ENCODE measurements around the gene HEATR5A. TPM values are rescaled to one million over a fixed set of nuclear protein-coding genes. Genes with fewer than 3 reads are reported as not detected.

The HEATR5A gene
- total and polyA plus RNA-seq, 2 of the 13 experiments (the other 11 are each of a cell fraction or from before 2014, with no cell fraction given), result 36.4 to 105 TPM

DNA sequence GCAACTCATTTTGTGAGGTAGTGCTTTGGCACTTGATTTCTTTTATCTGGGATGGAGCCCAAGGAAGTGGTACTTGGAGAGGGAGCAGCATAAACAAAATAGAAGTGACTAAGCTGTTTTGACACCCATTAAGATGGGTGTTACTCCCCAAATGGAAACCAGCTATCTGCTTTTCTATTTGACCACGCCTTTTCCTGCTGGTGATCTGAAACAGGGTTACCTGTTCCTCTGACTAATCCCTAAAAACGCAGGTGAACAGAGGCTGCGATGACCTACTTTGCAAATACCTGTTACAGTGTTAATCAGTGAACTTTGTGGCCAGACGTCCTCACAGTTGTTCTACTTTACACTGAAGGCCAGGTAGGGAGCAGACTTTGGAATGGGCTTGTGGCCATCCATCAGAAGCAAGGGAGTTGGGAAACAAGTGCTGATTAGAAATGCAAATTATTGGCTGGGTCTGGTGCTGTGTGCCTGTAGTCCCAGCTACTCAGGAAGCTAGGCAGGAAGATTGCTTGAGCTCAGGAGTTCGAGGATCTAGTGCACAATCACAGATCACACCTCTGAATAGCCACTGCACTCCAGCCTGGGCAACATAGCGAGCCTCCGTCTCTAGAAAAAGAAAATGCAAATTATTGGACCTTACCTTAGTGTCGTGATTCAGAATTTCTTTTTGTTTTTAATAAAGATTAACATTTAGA lies 154.5 kb downstream of the HEATR5A start (continued):
- no peak for TF ChIP-seq ZBTB14 (CRISPR knock-in tag; IDR thresholded peaks at IDR 0.05)
- no peak for TF ChIP-seq ZNF234 (CRISPR knock-in tag; conservative IDR thresholded peaks at IDR 0.05)
- TF ChIP-seq TOE1 (CRISPR knock-in tag; IDR thresholded peaks at IDR 0.05), result 0 out of 2 replicates have a peak, but pooled peaks have one; percentile 46
- peak; percentile 98 for TF ChIP-seq ZNF644 (CRISPR knock-in tag; IDR thresholded peaks at IDR 0.05; ENCODE audit: low read depth)
- no peak for TF ChIP-seq SNRNP70 (IDR thresholded peaks at IDR 0.05; ENCODE audit: low read depth, low read length)
- TF ChIP-seq ZFX (CRISPR knock-in tag; IDR thresholded peaks at IDR 0.05; ENCODE audit: low read depth), result peak; percentile 73; the same call in 1 of the 2 replicates
- TF ChIP-seq, protein P1, sequence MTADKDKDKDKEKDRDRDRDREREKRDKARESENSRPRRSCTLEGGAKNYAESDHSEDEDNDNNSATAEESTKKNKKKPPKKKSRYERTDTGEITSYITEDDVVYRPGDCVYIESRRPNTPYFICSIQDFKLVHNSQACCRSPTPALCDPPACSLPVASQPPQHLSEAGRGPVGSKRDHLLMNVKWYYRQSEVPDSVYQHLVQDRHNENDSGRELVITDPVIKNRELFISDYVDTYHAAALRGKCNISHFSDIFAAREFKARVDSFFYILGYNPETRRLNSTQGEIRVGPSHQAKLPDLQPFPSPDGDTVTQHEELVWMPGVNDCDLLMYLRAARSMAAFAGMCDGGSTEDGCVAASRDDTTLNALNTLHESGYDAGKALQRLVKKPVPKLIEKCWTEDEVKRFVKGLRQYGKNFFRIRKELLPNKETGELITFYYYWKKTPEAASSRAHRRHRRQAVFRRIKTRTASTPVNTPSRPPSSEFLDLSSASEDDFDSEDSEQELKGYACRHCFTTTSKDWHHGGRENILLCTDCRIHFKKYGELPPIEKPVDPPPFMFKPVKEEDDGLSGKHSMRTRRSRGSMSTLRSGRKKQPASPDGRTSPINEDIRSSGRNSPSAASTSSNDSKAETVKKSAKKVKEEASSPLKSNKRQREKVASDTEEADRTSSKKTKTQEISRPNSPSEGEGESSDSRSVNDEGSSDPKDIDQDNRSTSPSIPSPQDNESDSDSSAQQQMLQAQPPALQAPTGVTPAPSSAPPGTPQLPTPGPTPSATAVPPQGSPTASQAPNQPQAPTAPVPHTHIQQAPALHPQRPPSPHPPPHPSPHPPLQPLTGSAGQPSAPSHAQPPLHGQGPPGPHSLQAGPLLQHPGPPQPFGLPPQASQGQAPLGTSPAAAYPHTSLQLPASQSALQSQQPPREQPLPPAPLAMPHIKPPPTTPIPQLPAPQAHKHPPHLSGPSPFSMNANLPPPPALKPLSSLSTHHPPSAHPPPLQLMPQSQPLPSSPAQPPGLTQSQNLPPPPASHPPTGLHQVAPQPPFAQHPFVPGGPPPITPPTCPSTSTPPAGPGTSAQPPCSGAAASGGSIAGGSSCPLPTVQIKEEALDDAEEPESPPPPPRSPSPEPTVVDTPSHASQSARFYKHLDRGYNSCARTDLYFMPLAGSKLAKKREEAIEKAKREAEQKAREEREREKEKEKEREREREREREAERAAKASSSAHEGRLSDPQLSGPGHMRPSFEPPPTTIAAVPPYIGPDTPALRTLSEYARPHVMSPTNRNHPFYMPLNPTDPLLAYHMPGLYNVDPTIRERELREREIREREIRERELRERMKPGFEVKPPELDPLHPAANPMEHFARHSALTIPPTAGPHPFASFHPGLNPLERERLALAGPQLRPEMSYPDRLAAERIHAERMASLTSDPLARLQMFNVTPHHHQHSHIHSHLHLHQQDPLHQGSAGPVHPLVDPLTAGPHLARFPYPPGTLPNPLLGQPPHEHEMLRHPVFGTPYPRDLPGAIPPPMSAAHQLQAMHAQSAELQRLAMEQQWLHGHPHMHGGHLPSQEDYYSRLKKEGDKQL (CRISPR knock-in tag; IDR thresholded peaks at IDR 0.05; ENCODE audit: low read depth), result no peak
- peak; percentile 29; the same call in 1 of the 2 replicates for TF ChIP-seq ZNF335 (CRISPR knock-in tag; IDR thresholded peaks at IDR 0.05)
- TF ChIP-seq ISX (CRISPR knock-in tag; conservative IDR thresholded peaks at IDR 0.05), result no peak
- peak; percentile 44; the same call in 1 of the 2 replicates for TF ChIP-seq BRF2 (CRISPR knock-in tag; IDR thresholded peaks at IDR 0.05)
- TF ChIP-seq, protein P2, sequence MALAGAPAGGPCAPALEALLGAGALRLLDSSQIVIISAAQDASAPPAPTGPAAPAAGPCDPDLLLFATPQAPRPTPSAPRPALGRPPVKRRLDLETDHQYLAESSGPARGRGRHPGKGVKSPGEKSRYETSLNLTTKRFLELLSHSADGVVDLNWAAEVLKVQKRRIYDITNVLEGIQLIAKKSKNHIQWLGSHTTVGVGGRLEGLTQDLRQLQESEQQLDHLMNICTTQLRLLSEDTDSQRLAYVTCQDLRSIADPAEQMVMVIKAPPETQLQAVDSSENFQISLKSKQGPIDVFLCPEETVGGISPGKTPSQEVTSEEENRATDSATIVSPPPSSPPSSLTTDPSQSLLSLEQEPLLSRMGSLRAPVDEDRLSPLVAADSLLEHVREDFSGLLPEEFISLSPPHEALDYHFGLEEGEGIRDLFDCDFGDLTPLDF (CRISPR knock-in tag; IDR thresholded peaks at IDR 0.05), result no peak
- peak; percentile 31 for TF ChIP-seq TFE3 (CRISPR knock-in tag; IDR thresholded peaks at IDR 0.05)
- 0 out of 4 replicates have a peak, but pooled peaks of 1 of the 2 experiments have one; percentile 31 for TF ChIP-seq POLR2A (IDR thresholded peaks at IDR 0.05; ENCODE audit: insufficient read depth in 1 of 2, low read depth in 2 of 2, low read length in 2 of 2)
- TF ChIP-seq ELF1 (CRISPR knock-in tag; IDR thresholded peaks at IDR 0.05), result peak; percentile 33; the same call in 1 of the 2 replicates
- TF ChIP-seq ZBTB7A (CRISPR knock-in tag; IDR thresholded peaks at IDR 0.05), result no peak
- no peak for TF ChIP-seq ZFP36L2 (CRISPR knock-in tag; IDR thresholded peaks at IDR 0.05)
- TF ChIP-seq EHMT2 (IDR thresholded peaks at IDR 0.05; ENCODE audit: borderline replicate concordance, low read depth, low read length), result peak; percentile 48; the same call in 1 of the 2 replicates
- peak; percentile 41; the same call in 1 of the 2 replicates for TF ChIP-seq PHF8 (CRISPR knock-in tag; IDR thresholded peaks at IDR 0.05)
- 0 out of 2 replicates have a peak, but pooled peaks have one; percentile 20 for TF ChIP-seq NR2F6 (IDR thresholded peaks at IDR 0.05)
- peak; percentile 83 for TF ChIP-seq NR2F6 (CRISPR knock-in tag; IDR thresholded peaks at IDR 0.05)
